ENCODE data around the gene PRPF19. TPM values are rescaled to one million over a fixed set of nuclear protein-coding genes. Genes with fewer than 3 reads are reported as not detected.

PRPF19 gene
- total RNA-seq, 1 donor, result 39.8 TPM

DNA sequence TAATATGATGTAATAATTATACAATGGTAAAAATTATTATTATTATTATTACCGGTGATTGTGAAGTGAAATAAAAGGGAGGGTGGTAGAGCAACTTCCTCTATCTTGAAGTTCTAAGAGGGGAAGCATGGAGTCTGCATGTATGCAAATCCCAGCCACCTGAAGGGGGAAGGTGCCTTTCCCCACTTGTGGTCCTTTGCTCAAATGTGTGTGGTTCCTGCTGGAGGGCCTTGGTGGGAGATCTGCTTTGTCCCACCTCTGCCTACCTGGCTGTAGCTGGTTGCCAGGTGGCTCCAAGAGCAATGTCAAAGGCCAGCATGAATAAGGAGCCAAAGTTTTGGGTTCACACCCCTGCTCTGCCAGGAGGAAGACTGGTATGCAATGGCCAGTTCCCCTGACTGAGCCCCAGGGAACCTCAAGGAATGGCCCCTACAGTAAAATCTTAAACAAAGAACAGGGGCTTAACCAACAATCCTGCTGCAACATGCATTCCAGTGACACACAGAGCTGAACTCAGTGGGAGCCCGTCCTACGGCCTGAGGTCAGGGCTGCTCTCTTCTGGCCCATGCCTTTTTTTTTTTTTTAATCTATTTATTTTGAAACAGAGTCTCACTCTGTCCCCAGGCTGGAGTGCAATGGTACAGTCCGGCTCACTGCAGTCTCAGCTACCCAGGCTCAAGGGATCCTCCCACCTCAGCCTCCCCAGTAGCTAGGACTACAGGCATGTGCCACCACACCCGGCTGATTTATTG lies 26.4 kb upstream of the PRPF19 start:
- TF ChIP-seq, protein P1, sequence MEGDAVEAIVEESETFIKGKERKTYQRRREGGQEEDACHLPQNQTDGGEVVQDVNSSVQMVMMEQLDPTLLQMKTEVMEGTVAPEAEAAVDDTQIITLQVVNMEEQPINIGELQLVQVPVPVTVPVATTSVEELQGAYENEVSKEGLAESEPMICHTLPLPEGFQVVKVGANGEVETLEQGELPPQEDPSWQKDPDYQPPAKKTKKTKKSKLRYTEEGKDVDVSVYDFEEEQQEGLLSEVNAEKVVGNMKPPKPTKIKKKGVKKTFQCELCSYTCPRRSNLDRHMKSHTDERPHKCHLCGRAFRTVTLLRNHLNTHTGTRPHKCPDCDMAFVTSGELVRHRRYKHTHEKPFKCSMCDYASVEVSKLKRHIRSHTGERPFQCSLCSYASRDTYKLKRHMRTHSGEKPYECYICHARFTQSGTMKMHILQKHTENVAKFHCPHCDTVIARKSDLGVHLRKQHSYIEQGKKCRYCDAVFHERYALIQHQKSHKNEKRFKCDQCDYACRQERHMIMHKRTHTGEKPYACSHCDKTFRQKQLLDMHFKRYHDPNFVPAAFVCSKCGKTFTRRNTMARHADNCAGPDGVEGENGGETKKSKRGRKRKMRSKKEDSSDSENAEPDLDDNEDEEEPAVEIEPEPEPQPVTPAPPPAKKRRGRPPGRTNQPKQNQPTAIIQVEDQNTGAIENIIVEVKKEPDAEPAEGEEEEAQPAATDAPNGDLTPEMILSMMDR (IDR thresholded peaks at IDR 0.05; ENCODE audit: extremely low read depth, low read depth, low read length), result no peak
- Histone ChIP-seq H3K36me3 (ENCODE audit: insufficient read depth, low read length) (peaks cover 5% of the 10 kb centered on the region), H3K4me2 (ENCODE audit: insufficient read depth, low read length) (no peak overlapping the region), H2AFZ (ENCODE audit: low read length) (no peak overlapping the region), H3K79me2 (ENCODE audit: insufficient read depth, low read length) (no peaks in the 10 kb centered on the region), H3K4me3 (ENCODE audit: insufficient read depth, low read length) (no peak overlapping the region), H3K4me1 (ENCODE audit: insufficient read depth, low read length) (no peaks in the 10 kb centered on the region), H3K9me3 (ENCODE audit: low read depth, low read length) (no peaks in the 10 kb centered on the region), H3K27ac (ENCODE audit: low read depth, low read length) (no peak overlapping the region), H3K27me3 (ENCODE audit: insufficient read depth, low read length) (no peaks in the 10 kb centered on the region), H4K20me1 (ENCODE audit: insufficient read depth, low read length) (no peaks in the 10 kb centered on the region)
- peak; percentile 72 for DNase-seq (ENCODE audit: insufficient read length, low spot score, missing footprints)

DNA sequence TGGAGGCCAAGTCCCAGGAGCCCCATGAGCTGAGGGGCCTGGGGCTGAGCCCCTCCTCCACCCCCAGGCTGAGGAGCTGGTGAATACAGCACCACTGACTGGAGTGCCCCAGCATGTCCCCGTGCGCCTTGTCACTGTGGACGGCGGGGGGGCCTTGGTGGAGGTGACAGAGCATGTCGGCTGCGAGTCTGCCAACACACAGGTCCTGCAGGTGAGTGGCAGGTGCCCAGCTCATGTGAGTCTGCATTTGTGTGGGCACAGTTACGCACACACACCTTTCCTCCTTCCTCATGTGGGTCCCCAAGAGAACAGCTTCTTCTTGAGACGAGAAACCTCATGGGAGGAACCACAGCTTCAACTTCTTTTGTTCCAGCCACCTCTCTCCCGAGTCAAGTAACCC lies 25.5 kb upstream of the PRPF19 start:
- no peak overlapping the region for H2AFZ ChIP-seq (ENCODE audit: low read length)
- no peak for DNase-seq (ENCODE audit: insufficient read length, low spot score, missing footprints)
- H3K36me3 ChIP-seq (ENCODE audit: insufficient read depth, low read length), result peaks cover 5% of the 10 kb centered on the region
- TF ChIP-seq, protein P1 (IDR thresholded peaks at IDR 0.05; ENCODE audit: extremely low read depth, low read depth, low read length), result no peak
- no peak overlapping the region for H3K27ac ChIP-seq (ENCODE audit: low read depth, low read length)
- H3K4me2 ChIP-seq (ENCODE audit: insufficient read depth, low read length), result no peak overlapping the region
- H3K27me3 ChIP-seq (ENCODE audit: insufficient read depth, low read length), result no peaks in the 10 kb centered on the region
- no peaks in the 10 kb centered on the region for H3K79me2 ChIP-seq (ENCODE audit: insufficient read depth, low read length)
- no peak overlapping the region for H3K4me3 ChIP-seq (ENCODE audit: insufficient read depth, low read length)
- no peaks in the 10 kb centered on the region for H4K20me1 ChIP-seq (ENCODE audit: insufficient read depth, low read length)
- H3K4me1 ChIP-seq (ENCODE audit: insufficient read depth, low read length), result no peaks in the 10 kb centered on the region
- H3K9me3 ChIP-seq (ENCODE audit: low read depth, low read length), result no peaks in the 10 kb centered on the region

DNA sequence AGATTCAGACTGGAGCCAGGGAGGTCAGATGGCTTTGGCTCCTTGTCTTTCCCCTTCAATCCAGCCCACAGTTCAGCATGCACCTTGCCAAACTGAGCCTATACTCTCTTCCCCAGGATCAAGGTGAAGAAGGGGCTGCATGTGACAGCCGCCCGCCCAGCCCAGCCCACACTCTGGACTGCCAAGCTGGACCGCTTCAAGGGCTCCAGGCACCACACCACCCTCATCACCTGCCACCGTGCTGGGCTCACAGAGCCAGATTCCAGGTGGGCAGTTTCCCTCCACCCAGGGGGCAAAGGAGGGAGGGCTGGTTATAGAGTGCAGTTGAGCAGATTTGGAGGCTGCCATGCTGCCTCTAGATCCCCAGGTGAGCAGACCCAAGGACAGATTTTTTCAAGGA lies 24.0 kb upstream of the PRPF19 start:
- H3K4me1 ChIP-seq (ENCODE audit: insufficient read depth, low read length), result peaks cover 4% of the 10 kb centered on the region
- no peak overlapping the region for H3K4me2 ChIP-seq (ENCODE audit: insufficient read depth, low read length)
- TF ChIP-seq, protein P1 (IDR thresholded peaks at IDR 0.05; ENCODE audit: extremely low read depth, low read depth, low read length), result no peak
- DNase-seq (ENCODE audit: insufficient read length, low spot score, missing footprints), result no peak
- H3K27ac ChIP-seq (ENCODE audit: low read depth, low read length), result no peak overlapping the region
- no peak overlapping the region for H3K4me3 ChIP-seq (ENCODE audit: insufficient read depth, low read length)
- H2AFZ ChIP-seq (ENCODE audit: low read length), result no peak overlapping the region
- H3K79me2 ChIP-seq (ENCODE audit: insufficient read depth, low read length), result no peaks in the 10 kb centered on the region
- no peaks in the 10 kb centered on the region for H4K20me1 ChIP-seq (ENCODE audit: insufficient read depth, low read length)
- peaks cover 5% of the 10 kb centered on the region for H3K36me3 ChIP-seq (ENCODE audit: insufficient read depth, low read length)
- H3K27me3 ChIP-seq (ENCODE audit: insufficient read depth, low read length), result no peaks in the 10 kb centered on the region
- no peaks in the 10 kb centered on the region for H3K9me3 ChIP-seq (ENCODE audit: low read depth, low read length)

DNA sequence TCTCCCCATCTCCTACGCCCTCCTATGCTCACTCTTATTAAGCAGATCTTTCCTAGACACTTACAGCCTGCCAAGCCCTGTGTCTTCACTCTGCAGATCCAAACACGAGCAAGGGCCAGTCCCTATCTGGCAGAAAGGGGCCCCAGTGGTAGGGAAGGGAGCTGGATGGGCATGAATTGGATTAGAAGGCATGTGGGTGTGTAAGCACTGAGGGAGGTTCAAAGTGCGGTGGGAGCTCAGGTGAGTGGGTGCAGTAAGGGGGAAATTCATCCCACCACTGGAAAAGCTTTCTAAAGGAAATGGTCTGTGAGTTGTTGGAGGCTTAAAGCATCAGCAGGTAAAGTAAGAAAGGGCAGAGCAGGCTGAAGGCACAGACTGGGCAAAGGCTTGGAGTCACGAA lies 23.4 kb upstream of the PRPF19 start:
- TF ChIP-seq, protein P1 (IDR thresholded peaks at IDR 0.05; ENCODE audit: extremely low read depth, low read depth, low read length), result no peak
- H4K20me1 ChIP-seq (ENCODE audit: insufficient read depth, low read length), result no peaks in the 10 kb centered on the region
- H3K9me3 ChIP-seq (ENCODE audit: low read depth, low read length), result no peaks in the 10 kb centered on the region
- H3K4me2 ChIP-seq (ENCODE audit: insufficient read depth, low read length), result no peak overlapping the region
- H3K36me3 ChIP-seq (ENCODE audit: insufficient read depth, low read length), result peaks cover 5% of the 10 kb centered on the region
- H3K4me1 ChIP-seq (ENCODE audit: insufficient read depth, low read length), result peaks cover 9% of the 10 kb centered on the region
- no peaks in the 10 kb centered on the region for H3K27me3 ChIP-seq (ENCODE audit: insufficient read depth, low read length)
- H3K79me2 ChIP-seq (ENCODE audit: insufficient read depth, low read length), result no peaks in the 10 kb centered on the region
- no peak overlapping the region for H3K27ac ChIP-seq (ENCODE audit: low read depth, low read length)
- H3K4me3 ChIP-seq (ENCODE audit: insufficient read depth, low read length), result no peak overlapping the region
- no peak overlapping the region for H2AFZ ChIP-seq (ENCODE audit: low read length)
- DNase-seq (ENCODE audit: insufficient read length, low spot score, missing footprints), result peak; percentile 82

Measured in osteoblast (primary cell).